Uterus (tissue), 4 donors: ENCODE measurements around the gene NLRP10. TPM values are rescaled to one million over a fixed set of nuclear protein-coding genes. Genes with fewer than 3 reads are reported as not detected.
A peak's percentile ranks its signal among the peaks of the same experiment; 100 is the strongest.

Source experiments
- DNase-seq, 2 donors: peaks; one replicate each; pipeline ENCODE4 v3.0.0-alpha.2; 2019 to 2020
- H3K27ac ChIP-seq, 2 donors: fragments of 200-600 bp; sonication (generic); 1 replicate in 1 of 2; 2 replicates in 1 of 2; pipeline ENCODE4 v1.5.1; 2016 to 2018
- H3K27me3 ChIP-seq, 2 donors: fragments of 200-600 bp; sonication (generic); one replicate each; pipeline ENCODE4 v1.5.1; 2018 to 2019; ENCODE audit warnings: control low read depth in 1 of 2
- H3K36me3 ChIP-seq, 2 donors: fragments of 200-600 bp; sonication (generic); one replicate each; pipeline ENCODE4 v1.5.1; 2019; ENCODE audit warnings: control low read depth in 1 of 2
- H3K4me1 ChIP-seq, 2 donors: fragments of 200-600 bp; sonication (generic); one replicate each; pipeline ENCODE4 v1.5.1; 2018 to 2019; ENCODE audit warnings: control low read depth in 1 of 2
- H3K4me3 ChIP-seq, 2 donors: fragments of 200-600 bp; sonication (generic); 1 replicate in 1 of 2; 2 replicates in 1 of 2; pipeline ENCODE4 v1.5.1; 2018 to 2019; ENCODE audit warnings: mild to moderate bottlenecking in 1 of 2
- H3K9me3 ChIP-seq, 2 donors: fragments of 200-600 bp; sonication (generic); one replicate each; pipeline ENCODE4 v1.5.1; 2019; ENCODE audit warnings: control low read depth in 1 of 2
- CTCF ChIP-seq, 4 experiments: fragments of 200-600 bp in 2 of 4; fragments of 450-650 bp in 2 of 4; sonication (generic) in 2 of 4; IDR thresholded peaks; one replicate each; pipeline ENCODE4 v1.5.1; 2016 to 2019; ENCODE audit warnings: antibody characterized with exemption in 4 of 4, mild to moderate bottlenecking in 2 of 4, moderate library complexity in 1 of 4
- POLR2A ChIP-seq, 2 donors: fragments of 450-650 bp; IDR thresholded peaks; one replicate each; pipeline ENCODE4 v1.6.1; 2016; ENCODE audit warnings: antibody characterized with exemption in 2 of 2, mild to moderate bottlenecking in 1 of 2, moderate library complexity in 1 of 2
- intact Hi-C: fragments of 100-400 bp; cut with DNase I; formaldehyde crosslinking; loops from one replicate; pipeline ENCODE4 v1.15.1; 2023; ENCODE audit warnings: low total_unique reads
- total RNA-seq, 4 donors: library from RNA; depleted of rRNA in 3 of 4; stranded (reverse); fragments of >200 nt in 3 of 4; gene quantifications; one replicate each; pipeline versions ENCODE4 v1.1.0 to v1.2.4, GENCODE V29; 2014 to 2023
- donor health status: DM: yes; HTN: yes; CAD: no.

NLRP10 gene
- total RNA-seq, 4 donors from 2014 or later, result not detected

- Histone ChIP-seq H3K4me1 (no peaks in the 10 kb centered on the region), H3K4me3 (no peak overlapping the region), H3K27me3 (no peaks in the 10 kb centered on the region), H3K27ac (no peak overlapping the region), H3K36me3 (no peaks in the 10 kb centered on the region), H3K9me3 (no peaks in the 10 kb centered on the region)
- TF ChIP-seq CTCF (IDR thresholded peaks at IDR 0.05) (no peak), POLR2A (IDR thresholded peaks at IDR 0.05) (no peak)
- DNase-seq, result no peak
- intact Hi-C loops, result loop anchor here (10.0 kb wide), 1 partner anchor 87 kb away; no protein-coding TSS in a partner anchor
These were observed 43.0 kb upstream of the NLRP10 start for GRCh38 chr11:8008212-8008611.

GRCh38 chr11:8006349-8006977, 41.2 kb upstream of the NLRP10 start:
- Histone ChIP-seq H3K36me3 (no peaks in the 10 kb centered on the region), H3K4me1 (no peaks in the 10 kb centered on the region), H3K4me3 (no peak overlapping the region), H3K27ac (no peak overlapping the region), H3K27me3 (no peaks in the 10 kb centered on the region), H3K9me3 (no peaks in the 10 kb centered on the region)
- TF ChIP-seq POLR2A (IDR thresholded peaks at IDR 0.05) (no peak), CTCF (IDR thresholded peaks at IDR 0.05) (peak; percentile 77 to 92 (median 82))
- intact Hi-C loops, result loop anchor here (10.0 kb wide), 1 partner anchor 88 kb away; no protein-coding TSS in a partner anchor
- DNase-seq, result peak; percentile 55 to 67

GRCh38 chr11:8005556-8005955, 40.3 kb upstream of the NLRP10 start:
- DNase-seq, result no peak
- intact Hi-C loops, result loop anchor here (10.0 kb wide), 1 partner anchor 89 kb away; no protein-coding TSS in a partner anchor
- no peaks in the 10 kb centered on the region for H3K36me3 ChIP-seq
- H3K4me3 ChIP-seq, result no peak overlapping the region
- H3K27me3 ChIP-seq, result no peaks in the 10 kb centered on the region
- H3K9me3 ChIP-seq, result no peaks in the 10 kb centered on the region
- H3K27ac ChIP-seq, result no peak overlapping the region
- H3K4me1 ChIP-seq, result no peaks in the 10 kb centered on the region
- TF ChIP-seq POLR2A (IDR thresholded peaks at IDR 0.05) (no peak), CTCF (IDR thresholded peaks at IDR 0.05) (no peak)

GRCh38 chr11:8004008-8004407, 38.8 kb upstream of the NLRP10 start:
- Histone ChIP-seq H3K4me1 (no peaks in the 10 kb centered on the region), H3K27ac (no peak overlapping the region), H3K36me3 (no peaks in the 10 kb centered on the region), H3K4me3 (no peak overlapping the region), H3K27me3 (no peaks in the 10 kb centered on the region), H3K9me3 (no peaks in the 10 kb centered on the region)
- no peak for DNase-seq
- intact Hi-C loops, result loop anchor here (10.0 kb wide), 1 partner anchor 91 kb away; no protein-coding TSS in a partner anchor
- TF ChIP-seq CTCF (IDR thresholded peaks at IDR 0.05) (no peak), POLR2A (IDR thresholded peaks at IDR 0.05) (no peak)

GRCh38 chr11:8003187-8003586, 37.9 kb upstream of the NLRP10 start:
- Histone ChIP-seq H3K4me3 (no peak overlapping the region), H3K36me3 (no peaks in the 10 kb centered on the region), H3K9me3 (no peaks in the 10 kb centered on the region), H3K27me3 (no peaks in the 10 kb centered on the region), H3K27ac (no peak overlapping the region), H3K4me1 (no peaks in the 10 kb centered on the region)
- intact Hi-C loops, result loop anchor here (10.0 kb wide), 1 partner anchor 92 kb away; no protein-coding TSS in a partner anchor
- no peak for TF ChIP-seq CTCF (IDR thresholded peaks at IDR 0.05)
- no peak for TF ChIP-seq POLR2A (IDR thresholded peaks at IDR 0.05)
- DNase-seq, result no peak
